Transverse colon (tissue), 4 donors: ENCODE results near the gene TMEM208.

Experiments
- POLR2A ChIP-seq: fragments of 450-650 bp; IDR thresholded peaks from one replicate; pipeline ENCODE4 v1.6.1; 2016; ENCODE audit warnings: antibody characterized with exemption, mild to moderate bottlenecking, moderate library complexity
- POLR2AphosphoS5 ChIP-seq, 3 donors: sonication (generic); formaldehyde crosslinking; IDR thresholded peaks; one replicate each; pipeline ENCODE4 v1.6.1; 2016; ENCODE audit warnings: antibody characterized with exemption in 3 of 3
- TF ChIP-seq, protein P1 (sequence below), 5 experiments: fragments of 200-600 bp in 3 of 5; fragments of 450-650 bp in 2 of 5; sonication (generic) in 3 of 5; IDR thresholded peaks; 1 replicate in 2 of 5; 2 replicates in 3 of 5; pipeline ENCODE4 v1.5.1; 2016 to 2017; ENCODE audit warnings: antibody characterized with exemption in 5 of 5, inconsistent platforms in 3 of 5, mild to moderate bottlenecking in 2 of 5, moderate library complexity in 1 of 5

- no peak for TF ChIP-seq POLR2AphosphoS5 (IDR thresholded peaks at IDR 0.05)
- TF ChIP-seq POLR2A: no peak
- TF ChIP-seq, protein P1, sequence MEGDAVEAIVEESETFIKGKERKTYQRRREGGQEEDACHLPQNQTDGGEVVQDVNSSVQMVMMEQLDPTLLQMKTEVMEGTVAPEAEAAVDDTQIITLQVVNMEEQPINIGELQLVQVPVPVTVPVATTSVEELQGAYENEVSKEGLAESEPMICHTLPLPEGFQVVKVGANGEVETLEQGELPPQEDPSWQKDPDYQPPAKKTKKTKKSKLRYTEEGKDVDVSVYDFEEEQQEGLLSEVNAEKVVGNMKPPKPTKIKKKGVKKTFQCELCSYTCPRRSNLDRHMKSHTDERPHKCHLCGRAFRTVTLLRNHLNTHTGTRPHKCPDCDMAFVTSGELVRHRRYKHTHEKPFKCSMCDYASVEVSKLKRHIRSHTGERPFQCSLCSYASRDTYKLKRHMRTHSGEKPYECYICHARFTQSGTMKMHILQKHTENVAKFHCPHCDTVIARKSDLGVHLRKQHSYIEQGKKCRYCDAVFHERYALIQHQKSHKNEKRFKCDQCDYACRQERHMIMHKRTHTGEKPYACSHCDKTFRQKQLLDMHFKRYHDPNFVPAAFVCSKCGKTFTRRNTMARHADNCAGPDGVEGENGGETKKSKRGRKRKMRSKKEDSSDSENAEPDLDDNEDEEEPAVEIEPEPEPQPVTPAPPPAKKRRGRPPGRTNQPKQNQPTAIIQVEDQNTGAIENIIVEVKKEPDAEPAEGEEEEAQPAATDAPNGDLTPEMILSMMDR (IDR thresholded peaks at IDR 0.05): peak in 3 of 5 experiments; percentile 10 to 50 (median 23)
These were observed 27.1 kb upstream of the TMEM208 start for GRCh38 chr16:67199808-67200198.
